ENCODE measurements around the gene ZBTB20. TPM values are rescaled to one million over a fixed set of nuclear protein-coding genes. Genes with fewer than 3 reads are reported as not detected.

ZBTB20 gene
- total and polyA plus RNA-seq, 2 donors (not counting 1 experiment from before 2014, with no cell fraction given), result 4.0 to 123 TPM

DNA sequence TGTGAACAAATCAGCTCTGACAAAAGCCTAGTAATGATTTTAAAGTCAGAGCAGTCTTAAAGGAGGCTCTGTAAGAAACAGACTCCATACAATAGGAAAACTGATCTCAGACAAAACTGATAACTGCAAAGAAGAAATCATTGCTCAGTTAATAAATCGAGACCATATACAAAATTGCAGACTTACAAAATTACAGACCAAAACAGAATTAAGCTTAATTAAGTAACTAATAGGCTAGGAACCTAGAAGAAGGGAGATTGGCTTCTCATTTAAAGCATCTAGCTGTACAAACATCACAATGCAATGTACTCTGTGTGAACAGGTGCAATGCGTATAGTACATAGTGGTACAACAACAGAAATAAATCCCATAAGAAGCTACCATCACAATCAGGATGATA, 46.3 kb downstream of the ZBTB20 start:
- peak overlapping the region; percentile 11 for H3K4me3 Mint-ChIP-seq
- Histone ChIP-seq H3K4me2 (replicated peaks; ENCODE audit: low read depth, low read length, poor library complexity, severe bottlenecking) (peak overlapping the region; percentile 67), H3K36me3 (replicated peaks in 1 of 2; ENCODE audit: control extremely low read depth in 1 of 2, control insufficient read depth in 1 of 2, extremely low read depth in 1 of 2, insufficient read depth in 2 of 2, low read length in 1 of 2) (peaks cover 6 to 8% of the 10 kb centered on the region in 2 experiments), H3K4me3 (ENCODE audit: control extremely low read depth in 1 of 5, extremely low read depth in 1 of 5, insufficient read depth in 1 of 5, low read depth in 2 of 5, low read length in 4 of 5) (peak overlapping the region in 1 of 5 experiments; percentile 44), H3K27me3 (replicated peaks in 1 of 4; ENCODE audit: control extremely low read depth in 1 of 4, control insufficient read depth in 3 of 4, insufficient read depth in 4 of 4, low read length in 3 of 4) (no peaks in the 10 kb centered on the region), H3K79me2 (ENCODE audit: control insufficient read depth, insufficient read depth, low read length) (peaks cover 19% of the 10 kb centered on the region), H3K27ac (ENCODE audit: low read length in 2 of 2) (no peak overlapping the region), H2AFZ (ENCODE audit: insufficient read depth, low read depth, low read length, poor library complexity, severe bottlenecking) (no peak overlapping the region), H4K20me1 (ENCODE audit: control insufficient read depth, insufficient read depth, low read length, poor library complexity, severe bottlenecking) (no peaks in the 10 kb centered on the region), H3K9ac (ENCODE audit: low read length) (peak overlapping the region; percentile 63), H3K9me3 (ENCODE audit: control extremely low read depth in 1 of 3, control insufficient read depth in 2 of 3, insufficient read depth in 1 of 3, low read length in 2 of 3) (peaks cover 0 to 6% (median 3%) of the 10 kb centered on the region in 3 donors), H3K4me1 (ENCODE audit: control insufficient read depth in 2 of 2, insufficient read depth in 2 of 2, low read length in 2 of 2) (peaks cover 8 to 18% of the 10 kb centered on the region in 2 donors)
- intact Hi-C loops (cut with micrococcal nuclease), result no loop called here
- DNase-seq (no peak), ATAC-seq (ENCODE audit: low read depth) (no peak)
- H3K9me3 Mint-ChIP-seq (ENCODE audit: insufficient read depth), result peaks cover 7% of the 10 kb centered on the region
- ChIA-PET POLR2A (interaction anchor here (1.6 kb wide), 1 partner anchor 46 kb away, joined by 8 read pairs; no protein-coding TSS in a partner anchor), CTCF (interaction anchor here (0.7 to 3.4 kb wide), 4 partner anchors 8 to 719 kb away, joined by 3 to 21 read pairs (median 6); no protein-coding TSS in a partner anchor)
- H3K27me3 Mint-ChIP-seq, result no peaks in the 10 kb centered on the region
- no peak for TF ChIP-seq EZH2 (IDR thresholded peaks at IDR 0.05; ENCODE audit: borderline replicate concordance, insufficient read depth, low read depth, low read length, poor library complexity, severe bottlenecking)
- TF ChIP-seq, protein P1, sequence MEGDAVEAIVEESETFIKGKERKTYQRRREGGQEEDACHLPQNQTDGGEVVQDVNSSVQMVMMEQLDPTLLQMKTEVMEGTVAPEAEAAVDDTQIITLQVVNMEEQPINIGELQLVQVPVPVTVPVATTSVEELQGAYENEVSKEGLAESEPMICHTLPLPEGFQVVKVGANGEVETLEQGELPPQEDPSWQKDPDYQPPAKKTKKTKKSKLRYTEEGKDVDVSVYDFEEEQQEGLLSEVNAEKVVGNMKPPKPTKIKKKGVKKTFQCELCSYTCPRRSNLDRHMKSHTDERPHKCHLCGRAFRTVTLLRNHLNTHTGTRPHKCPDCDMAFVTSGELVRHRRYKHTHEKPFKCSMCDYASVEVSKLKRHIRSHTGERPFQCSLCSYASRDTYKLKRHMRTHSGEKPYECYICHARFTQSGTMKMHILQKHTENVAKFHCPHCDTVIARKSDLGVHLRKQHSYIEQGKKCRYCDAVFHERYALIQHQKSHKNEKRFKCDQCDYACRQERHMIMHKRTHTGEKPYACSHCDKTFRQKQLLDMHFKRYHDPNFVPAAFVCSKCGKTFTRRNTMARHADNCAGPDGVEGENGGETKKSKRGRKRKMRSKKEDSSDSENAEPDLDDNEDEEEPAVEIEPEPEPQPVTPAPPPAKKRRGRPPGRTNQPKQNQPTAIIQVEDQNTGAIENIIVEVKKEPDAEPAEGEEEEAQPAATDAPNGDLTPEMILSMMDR (IDR thresholded peaks at IDR 0.05), result no peak
- no CpG with 5 or more reads among the region's 2 CpGs for WGBS (ENCODE audit: insufficient coverage)
- H3K27ac Mint-ChIP-seq, result no peak overlapping the region
- H3K4me1 Mint-ChIP-seq, result peaks cover 30% of the 10 kb centered on the region

DNA sequence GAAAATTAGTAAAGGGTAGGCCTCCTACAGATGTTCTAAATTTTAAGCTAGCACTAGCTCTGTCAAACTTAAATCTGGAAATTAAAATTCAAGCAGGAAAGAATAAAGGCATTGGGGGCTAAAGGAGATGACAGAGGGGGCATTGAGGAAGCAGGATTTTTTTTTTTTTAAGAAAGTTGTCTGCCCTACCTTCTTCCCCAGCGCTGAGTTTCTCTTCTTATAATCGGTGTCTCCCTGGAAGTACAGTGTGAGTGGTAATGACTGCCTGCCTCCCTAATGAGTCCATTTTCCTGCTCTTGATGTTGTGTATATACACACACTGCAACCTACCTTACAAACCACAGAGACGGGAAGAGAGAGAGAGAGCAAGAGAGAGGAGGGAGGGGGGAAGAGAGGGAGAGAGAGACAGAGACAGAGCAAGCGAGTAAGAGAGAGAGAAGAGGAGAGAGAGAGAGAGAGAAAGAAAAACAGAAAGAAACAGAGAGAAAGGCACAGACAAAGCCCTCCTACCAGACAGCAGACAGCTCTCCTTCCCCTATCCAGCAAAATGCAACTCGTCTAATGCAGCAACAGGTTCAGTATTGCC, 47.0 kb downstream of the ZBTB20 start:
- TF ChIP-seq EZH2 (IDR thresholded peaks at IDR 0.05; ENCODE audit: borderline replicate concordance, insufficient read depth, low read depth, low read length, poor library complexity, severe bottlenecking), result no peak
- TF ChIP-seq, protein P1 (IDR thresholded peaks at IDR 0.05), result no peak
- Histone ChIP-seq H3K36me3 (replicated peaks in 1 of 2; ENCODE audit: control extremely low read depth in 1 of 2, control insufficient read depth in 1 of 2, extremely low read depth in 1 of 2, insufficient read depth in 2 of 2, low read length in 1 of 2) (peaks cover 6 to 8% of the 10 kb centered on the region in 2 experiments), H3K27me3 (replicated peaks in 1 of 4; ENCODE audit: control extremely low read depth in 1 of 4, control insufficient read depth in 3 of 4, insufficient read depth in 4 of 4, low read length in 3 of 4) (no peaks in the 10 kb centered on the region), H3K4me3 (ENCODE audit: control extremely low read depth in 1 of 5, extremely low read depth in 1 of 5, insufficient read depth in 1 of 5, low read depth in 2 of 5, low read length in 4 of 5) (peak overlapping the region; percentile 10 to 44 (median 16)), H3K4me2 (replicated peaks; ENCODE audit: low read depth, low read length, poor library complexity, severe bottlenecking) (peak overlapping the region; percentile 67), H3K9ac (ENCODE audit: low read length) (peak overlapping the region; percentile 63), H2AFZ (ENCODE audit: insufficient read depth, low read depth, low read length, poor library complexity, severe bottlenecking) (peak overlapping the region; percentile 57), H3K9me3 (ENCODE audit: control extremely low read depth in 1 of 3, control insufficient read depth in 2 of 3, insufficient read depth in 1 of 3, low read length in 2 of 3) (peaks cover 0 to 6% (median 3%) of the 10 kb centered on the region in 3 donors), H3K79me2 (ENCODE audit: control insufficient read depth, insufficient read depth, low read length) (peaks cover 18% of the 10 kb centered on the region), H3K27ac (ENCODE audit: low read length in 2 of 2) (peak overlapping the region in 1 of 2 donors; percentile 63), H3K4me1 (ENCODE audit: control insufficient read depth in 2 of 2, insufficient read depth in 2 of 2, low read length in 2 of 2) (peaks cover 8 to 18% of the 10 kb centered on the region in 2 donors), H4K20me1 (ENCODE audit: control insufficient read depth, insufficient read depth, low read length, poor library complexity, severe bottlenecking) (no peaks in the 10 kb centered on the region)
- no CpG with 5 or more reads among the region's 5 CpGs for WGBS (ENCODE audit: insufficient coverage)
- peak; percentile 53 for ATAC-seq (ENCODE audit: low read depth)
- Mint-ChIP-seq H3K27ac (peak overlapping the region; percentile 43), H3K4me1 (peaks cover 30% of the 10 kb centered on the region), H3K4me3 (peak overlapping the region; percentile 69), H3K9me3 (ENCODE audit: insufficient read depth) (peaks cover 7% of the 10 kb centered on the region), H3K27me3 (no peaks in the 10 kb centered on the region)
- CTCF ChIA-PET, result interaction anchor here (0.7 to 3.4 kb wide), 3 partner anchors 8 to 719 kb away, joined by 3 to 21 read pairs (median 7); no protein-coding TSS in a partner anchor
- DNase-seq, result peak; percentile 40
- intact Hi-C loops (cut with micrococcal nuclease), result no loop called here
- POLR2A ChIA-PET, result interaction anchor here (1.6 kb wide), 1 partner anchor 46 kb away, joined by 8 read pairs; no protein-coding TSS in a partner anchor

Measured in B cell (primary cell).